ENCODE data around the gene CFAP73. TPM values are rescaled to one million over a fixed set of nuclear protein-coding genes. Genes with fewer than 3 reads are reported as not detected.

Gene CFAP73
- total RNA-seq, 2 donors from 2014 or later = not detected

DNA sequence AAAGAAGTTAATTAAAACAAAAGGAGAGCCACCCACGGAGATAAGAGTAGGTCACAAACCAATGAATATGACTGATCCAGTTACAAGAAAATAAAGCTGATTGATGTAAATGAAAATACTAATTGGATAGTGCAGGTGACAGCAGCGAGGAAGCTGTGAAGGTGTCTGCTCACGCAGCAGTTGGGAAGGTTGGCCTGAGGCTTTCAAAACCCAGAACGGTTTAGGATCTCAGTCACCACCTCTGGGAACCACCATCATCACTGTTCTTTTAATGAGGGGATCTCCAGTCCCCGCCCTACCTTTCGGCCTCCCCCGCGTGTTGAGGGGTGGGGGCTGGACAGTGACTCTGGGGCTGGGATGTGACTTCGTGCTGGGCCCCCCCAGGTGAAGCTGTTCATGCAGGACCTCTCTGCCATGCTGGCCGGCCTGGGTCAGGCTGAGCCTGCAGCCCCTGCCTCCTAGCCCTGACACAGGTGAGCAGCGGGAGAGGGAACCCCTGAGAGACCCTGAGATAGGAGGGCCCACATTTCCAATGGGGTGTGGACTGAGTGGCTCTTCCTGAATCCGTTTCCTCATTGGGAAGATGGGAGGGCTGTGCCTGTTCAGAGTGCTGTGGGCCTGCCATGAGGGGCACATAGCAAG is 7.8 kb downstream of the CFAP73 start:
- H3K27ac Mint-ChIP-seq = no peak overlapping the region
- 95 to 96% methylated on average over 6 to 12 of the region's 12 CpGs for WGBS, 2 experiments (ENCODE audit: insufficient coverage in 1 of 2, insufficient read length in 1 of 2)

GRCh38 chr12:113158439-113159203 is 9.1 kb downstream of the CFAP73 start:
- Mint-ChIP-seq H3K36me3 (ENCODE audit: low read depth) (peaks cover 36% of the 10 kb centered on the region), H3K27me3 (ENCODE audit: insufficient read depth) (peaks cover 28% of the 10 kb centered on the region), H3K27ac (no peak overlapping the region), H3K9me3 (no peaks in the 10 kb centered on the region), H3K4me3 (no peak overlapping the region), H3K4me1 (peaks cover 9% of the 10 kb centered on the region)
- no peak overlapping the region for H3K4me3 ChIP-seq (ENCODE audit: low read length)
- H3K36me3 ChIP-seq (ENCODE audit: control insufficient read depth, insufficient read depth, low read length) = peaks cover 37% of the 10 kb centered on the region
- DNase-seq = no peak
- no peaks in the 10 kb centered on the region for H3K4me1 ChIP-seq (ENCODE audit: control insufficient read depth, insufficient read depth, low read length)
- H3K27me3 ChIP-seq (ENCODE audit: control insufficient read depth, insufficient read depth, low read length, poor library complexity, severe bottlenecking) = peaks cover 25% of the 10 kb centered on the region
- H3K9me3 ChIP-seq (ENCODE audit: control insufficient read depth, low read length) = no peaks in the 10 kb centered on the region
- 92 to 95% methylated on average over 11 to 26 of the region's 26 CpGs for WGBS, 2 experiments (ENCODE audit: insufficient coverage in 1 of 2, insufficient read length in 1 of 2)
- no peak overlapping the region for H3K27ac ChIP-seq (ENCODE audit: low read depth, low read length)
- no peak overlapping the region for H3K9ac ChIP-seq (ENCODE audit: extremely low read depth, low read length, poor library complexity, severe bottlenecking)
- no peak for TF ChIP-seq CTCF (conservative IDR thresholded peaks at IDR 0.05)

More for the DNA sequence above, 7.8 kb downstream of the CFAP73 start:
- no peaks in the 10 kb centered on the region for H3K4me1 ChIP-seq (ENCODE audit: control insufficient read depth, insufficient read depth, low read length)
- H3K27ac ChIP-seq (ENCODE audit: low read depth, low read length) = no peak overlapping the region
- peaks cover 38% of the 10 kb centered on the region for H3K27me3 ChIP-seq (ENCODE audit: control insufficient read depth, insufficient read depth, low read length, poor library complexity, severe bottlenecking)
- Mint-ChIP-seq H3K27me3 (ENCODE audit: insufficient read depth) (peaks cover 41% of the 10 kb centered on the region), H3K4me1 (peaks cover 7% of the 10 kb centered on the region), H3K36me3 (ENCODE audit: low read depth) (peaks cover 29% of the 10 kb centered on the region), H3K9me3 (no peaks in the 10 kb centered on the region), H3K4me3 (no peak overlapping the region)
- H3K36me3 ChIP-seq (ENCODE audit: control insufficient read depth, insufficient read depth, low read length) = peaks cover 31% of the 10 kb centered on the region
- no peak overlapping the region for H3K4me3 ChIP-seq (ENCODE audit: low read length)
- H3K9ac ChIP-seq (ENCODE audit: extremely low read depth, low read length, poor library complexity, severe bottlenecking) = no peak overlapping the region
- no peak for DNase-seq
- TF ChIP-seq CTCF (conservative IDR thresholded peaks at IDR 0.05) = no peak
- H3K9me3 ChIP-seq (ENCODE audit: control insufficient read depth, low read length) = no peaks in the 10 kb centered on the region

DNA sequence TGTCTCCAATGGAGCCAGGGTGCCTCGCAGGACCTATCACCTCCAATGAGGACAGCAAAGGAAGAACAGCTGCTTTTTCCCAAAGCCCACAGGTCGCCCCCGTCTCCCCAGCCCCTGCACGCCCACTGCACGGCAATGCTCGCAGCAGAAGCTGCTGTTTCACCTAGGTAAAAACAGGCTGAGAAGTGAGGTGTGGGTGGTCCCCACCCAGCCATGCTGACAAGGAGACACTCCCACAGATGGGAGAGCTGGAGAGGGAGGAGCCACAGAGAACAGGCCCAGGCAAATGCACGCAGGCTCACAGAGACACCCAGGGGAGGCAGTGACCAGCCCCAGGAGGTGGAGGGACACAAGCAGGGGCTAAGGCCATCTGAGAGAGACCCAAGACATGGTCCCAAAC is 10.4 kb downstream of the CFAP73 start:
- H3K27ac Mint-ChIP-seq = no peak overlapping the region
- peaks cover 46% of the 10 kb centered on the region for H3K36me3 Mint-ChIP-seq (ENCODE audit: low read depth)

More for the DNA sequence above, 10.4 kb downstream of the CFAP73 start:
- no peak overlapping the region for H3K4me3 Mint-ChIP-seq
- H3K4me3 ChIP-seq (ENCODE audit: low read length) = no peak overlapping the region
- DNase-seq = no peak
- H3K27ac ChIP-seq (ENCODE audit: low read depth, low read length) = no peak overlapping the region
- H3K4me1 Mint-ChIP-seq = peaks cover 9% of the 10 kb centered on the region
- peaks cover 15% of the 10 kb centered on the region for H3K27me3 Mint-ChIP-seq (ENCODE audit: insufficient read depth)
- TF ChIP-seq CTCF (conservative IDR thresholded peaks at IDR 0.05) = no peak
- no peaks in the 10 kb centered on the region for H3K9me3 ChIP-seq (ENCODE audit: control insufficient read depth, low read length)
- H3K9ac ChIP-seq (ENCODE audit: extremely low read depth, low read length, poor library complexity, severe bottlenecking) = no peak overlapping the region
- WGBS, 2 experiments (ENCODE audit: insufficient coverage in 1 of 2, insufficient read length in 1 of 2) = 94 to 100% methylated on average over 2 to 7 of the region's 7 CpGs
- H3K27me3 ChIP-seq (ENCODE audit: control insufficient read depth, insufficient read depth, low read length, poor library complexity, severe bottlenecking) = peaks cover 12% of the 10 kb centered on the region
- H3K36me3 ChIP-seq (ENCODE audit: control insufficient read depth, insufficient read depth, low read length) = peaks cover 40% of the 10 kb centered on the region
- no peaks in the 10 kb centered on the region for H3K4me1 ChIP-seq (ENCODE audit: control insufficient read depth, insufficient read depth, low read length)
- no peaks in the 10 kb centered on the region for H3K9me3 Mint-ChIP-seq

All from endodermal cell (in vitro differentiated cells).